ENCODE measurements around the gene ATP10B. TPM values are rescaled to one million over a fixed set of nuclear protein-coding genes. Genes with fewer than 3 reads are reported as not detected.

The ATP10B gene
- total RNA-seq, 2 donors from 2014 or later, result not detected

- no peak for DNase-seq (ENCODE audit: low spot score)
- intact Hi-C loops (cut with DNase I), result no loop called here
Measured at GRCh38 chr5:160543395-160543794, 308.6 kb downstream of the ATP10B start.

GRCh38 chr5:160542840-160543239 lies 309.2 kb downstream of the ATP10B start:
- no peak for DNase-seq (ENCODE audit: low spot score)
- intact Hi-C loops (cut with DNase I), result no loop called here

- intact Hi-C loops (cut with DNase I), result no loop called here
Measured at GRCh38 chr5:160542281-160542680, 309.7 kb downstream of the ATP10B start.

GRCh38 chr5:160539431-160539830 lies 312.6 kb downstream of the ATP10B start:
- no peak for DNase-seq (ENCODE audit: low spot score)
- intact Hi-C loops (cut with DNase I), result no loop called here

More at GRCh38 chr5:160542281-160542680, 309.7 kb downstream of the ATP10B start:
- DNase-seq (ENCODE audit: low spot score), result no peak

GRCh38 chr5:160537940-160538339 lies 314.1 kb downstream of the ATP10B start:
- intact Hi-C loops (cut with DNase I), result no loop called here
- no peak for DNase-seq (ENCODE audit: low spot score)

GRCh38 chr5:160537116-160537515 lies 314.9 kb downstream of the ATP10B start:
- intact Hi-C loops (cut with DNase I), result no loop called here

GRCh38 chr5:160534914-160535313 lies 317.1 kb downstream of the ATP10B start:
- DNase-seq (ENCODE audit: low spot score), result no peak
- intact Hi-C loops (cut with DNase I), result no loop called here

More at GRCh38 chr5:160537116-160537515, 314.9 kb downstream of the ATP10B start:
- DNase-seq (ENCODE audit: low spot score), result no peak

- DNase-seq (ENCODE audit: low spot score), result no peak
- intact Hi-C loops (cut with DNase I), result no loop called here
Measured at GRCh38 chr5:160534125-160534524, 317.9 kb downstream of the ATP10B start.

- DNase-seq (ENCODE audit: low spot score), result no peak
- intact Hi-C loops (cut with DNase I), result no loop called here
Measured at GRCh38 chr5:160525471-160526261, 326.3 kb downstream of the ATP10B start.

GRCh38 chr5:160524827-160525226 lies 327.2 kb downstream of the ATP10B start:
- intact Hi-C loops (cut with DNase I), result no loop called here
- DNase-seq (ENCODE audit: low spot score), result no peak

- DNase-seq (ENCODE audit: low spot score), result no peak
- intact Hi-C loops (cut with DNase I), result no loop called here
Measured at GRCh38 chr5:160523502-160524163, 328.4 kb downstream of the ATP10B start.

GRCh38 chr5:160521392-160521663 lies 330.7 kb downstream of the ATP10B start:
- intact Hi-C loops (cut with DNase I), result no loop called here
- no peak for DNase-seq (ENCODE audit: low spot score)

GRCh38 chr5:160520609-160521391 lies 331.2 kb downstream of the ATP10B start:
- no peak for DNase-seq (ENCODE audit: low spot score)
- intact Hi-C loops (cut with DNase I), result no loop called here

GRCh38 chr5:160516696-160517530 lies 335.1 kb downstream of the ATP10B start:
- intact Hi-C loops (cut with DNase I), result no loop called here
- no peak for DNase-seq (ENCODE audit: low spot score)

- intact Hi-C loops (cut with DNase I), result no loop called here
- no peak for DNase-seq (ENCODE audit: low spot score)
Measured at GRCh38 chr5:160514866-160515265, 337.1 kb downstream of the ATP10B start.

- no peak for DNase-seq (ENCODE audit: low spot score)
- intact Hi-C loops (cut with DNase I), result no loop called here
Measured at GRCh38 chr5:160514191-160514590, 337.8 kb downstream of the ATP10B start.

GRCh38 chr5:160513485-160513884 lies 338.5 kb downstream of the ATP10B start:
- DNase-seq (ENCODE audit: low spot score), result no peak
- intact Hi-C loops (cut with DNase I), result no loop called here
